Stomach (tissue), 4 donors: ENCODE measurements around the gene EIF3CL.
"Not testable (repeated sequence)": the region's sequence is repeated elsewhere in the genome, so short reads cannot be mapped to it uniquely, and the experiment has no call there.

Source experiments
- CTCF ChIP-seq, 7 experiments: fragments of 450-650 bp in 4 of 7; fragments of 200-600 bp in 3 of 7; sonication (generic) in 3 of 7; IDR thresholded peaks; one replicate each; pipeline ENCODE4 v1.5.1; 2016 to 2019; ENCODE audit warnings: antibody characterized with exemption in 7 of 7, control low read depth in 2 of 7, mild to moderate bottlenecking in 1 of 7
- POLR2A ChIP-seq, 4 donors: fragments of 450-650 bp; IDR thresholded peaks; one replicate each; pipeline ENCODE4 v1.6.1; 2016; ENCODE audit warnings: antibody characterized with exemption in 4 of 4, control low read depth in 2 of 4, mild to moderate bottlenecking in 1 of 4, moderate library complexity in 1 of 4
- POLR2AphosphoS5 ChIP-seq, 3 donors: sonication (generic); formaldehyde crosslinking; IDR thresholded peaks; one replicate each; pipeline ENCODE4 v1.6.1; 2016; ENCODE audit warnings: antibody characterized with exemption in 3 of 3

- TF ChIP-seq POLR2A, POLR2AphosphoS5, CTCF (IDR thresholded peaks at IDR 0.05): not testable (repeated sequence)
Observed at GRCh38 chr16:28438899-28439298, 35.3 kb upstream of the EIF3CL start.
